HG02763 (cell line): ENCODE data around the gene SLC49A3.
A peak's percentile ranks its signal among the peaks of the same experiment; 100 is the strongest.
"Not testable (repeated sequence)": the region's sequence is repeated elsewhere in the genome, so short reads cannot be mapped to it uniquely, and the experiment has no call there.

Experiments
- ATAC-seq: cut with Tn5 transposase; IDR thresholded peaks from one replicate; pipeline ENCODE4 v1.9.1; 2021; ENCODE audit warnings: mild to moderate bottlenecking, moderate library complexity; ENCODE audit not compliant: unreplicated experiment

Gene SLC49A3

GRCh38 chr4:722169-722725 lies 33.3 kb upstream of the SLC49A3 start:
- no peak for ATAC-seq

DNA sequence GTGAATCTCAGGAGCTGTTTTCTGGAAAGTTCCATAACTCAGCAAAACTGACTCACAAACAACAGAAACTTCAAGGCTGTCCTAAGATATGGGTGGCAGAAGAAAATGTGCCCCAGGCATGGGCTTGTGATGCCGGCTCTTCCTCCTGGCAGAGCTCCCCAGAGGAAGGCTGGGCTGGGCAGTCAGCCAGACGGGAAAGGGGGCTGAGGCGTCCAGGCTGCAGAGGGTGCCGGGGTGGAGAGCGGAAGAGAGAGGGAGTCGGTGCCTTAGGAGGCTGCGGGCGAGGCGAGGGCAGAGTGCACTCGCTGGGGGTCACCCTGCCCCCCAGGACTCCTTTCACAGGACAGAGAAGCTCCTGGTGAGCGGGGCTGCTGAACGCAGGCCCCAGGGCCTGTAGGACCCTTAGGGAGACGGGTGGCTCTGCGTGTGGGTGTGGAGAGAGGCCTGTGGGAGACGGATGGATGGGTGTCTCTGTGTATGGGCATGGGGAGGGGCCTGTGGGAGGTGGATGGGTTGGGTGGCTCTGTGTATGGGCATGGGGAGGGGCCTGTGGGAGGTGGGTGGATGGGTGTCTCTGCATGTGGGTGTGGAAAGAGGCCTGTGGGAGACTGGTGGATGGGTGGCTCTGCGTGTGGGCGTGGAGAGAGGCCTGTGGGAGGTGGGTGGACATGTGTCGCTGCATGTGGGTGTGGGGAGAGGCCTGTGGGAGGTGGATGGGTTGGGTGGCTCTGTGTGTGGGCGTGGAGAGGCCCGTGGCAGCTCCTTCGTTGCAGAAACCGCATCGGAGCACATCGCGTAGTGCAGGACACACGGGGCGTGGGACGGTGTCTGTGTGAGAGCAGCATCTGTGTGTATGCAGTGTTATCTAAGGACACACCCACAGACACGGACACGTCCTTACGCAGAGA lies 32.6 kb upstream of the SLC49A3 start:
- ATAC-seq: no peak

DNA sequence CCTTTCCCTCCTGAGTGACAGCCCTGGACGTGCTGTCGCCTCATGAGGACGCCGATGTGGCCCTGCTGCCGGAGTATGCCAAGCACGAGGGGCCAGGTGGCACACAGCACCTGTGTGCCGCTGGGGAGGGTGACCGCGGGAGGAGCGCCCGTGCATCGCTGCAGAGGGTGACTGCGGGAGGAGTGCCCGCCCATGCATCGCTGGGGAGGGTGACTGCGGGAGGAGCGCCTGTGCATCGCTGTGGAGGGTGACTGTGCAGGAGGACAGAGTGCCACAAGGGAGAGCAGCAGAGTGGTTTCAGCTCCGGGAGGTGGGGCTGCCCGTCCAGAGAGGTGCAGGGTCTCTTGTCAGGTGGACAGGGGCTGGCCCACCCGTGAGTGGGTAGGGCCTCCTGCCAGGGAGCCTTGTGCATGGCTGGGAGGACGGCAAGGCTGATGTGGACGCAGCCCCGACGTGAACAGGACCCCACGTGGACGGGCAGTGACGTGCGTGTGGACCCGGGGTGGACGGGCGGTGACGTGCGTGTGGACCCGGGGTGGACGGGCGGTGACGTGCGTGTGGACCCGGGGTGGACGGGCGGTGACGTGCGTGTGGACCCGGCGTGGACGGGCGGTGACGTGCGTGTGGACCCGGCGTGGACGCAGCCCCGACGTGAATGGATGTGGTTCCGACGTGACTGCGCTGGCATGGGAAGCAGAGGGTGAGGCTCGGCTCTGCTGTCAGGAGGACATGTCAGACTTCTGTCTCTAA lies 31.3 kb upstream of the SLC49A3 start:
- ATAC-seq: no peak

DNA sequence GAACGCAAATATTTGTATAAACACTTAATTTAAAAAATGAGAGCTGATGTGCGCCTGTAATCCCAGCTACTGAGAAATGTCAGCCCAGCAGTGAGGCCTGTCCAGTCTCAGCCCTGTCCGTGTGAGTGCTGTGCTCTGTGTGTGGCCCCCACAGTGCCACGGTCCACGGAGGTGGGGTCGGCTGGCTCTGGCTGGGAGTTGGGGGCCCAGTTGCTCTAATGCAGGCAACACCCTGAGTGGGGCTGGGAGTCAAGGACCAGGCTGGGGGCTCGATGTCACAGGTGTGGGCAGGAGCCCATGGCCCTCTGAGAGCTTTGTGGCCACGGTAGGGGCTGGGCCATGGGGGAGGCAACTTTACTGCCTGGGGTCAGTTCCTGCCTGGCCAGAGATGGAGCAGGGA lies 29.5 kb upstream of the SLC49A3 start:
- no peak for ATAC-seq

GRCh38 chr4:717601-718320 lies 28.8 kb upstream of the SLC49A3 start:
- no peak for ATAC-seq

GRCh38 chr4:714087-714486 lies 25.1 kb upstream of the SLC49A3 start:
- no peak for ATAC-seq

- ATAC-seq: no peak
Measured at GRCh38 chr4:712916-713632, 24.1 kb upstream of the SLC49A3 start.

GRCh38 chr4:712093-712492 lies 23.1 kb upstream of the SLC49A3 start:
- ATAC-seq: no peak

DNA sequence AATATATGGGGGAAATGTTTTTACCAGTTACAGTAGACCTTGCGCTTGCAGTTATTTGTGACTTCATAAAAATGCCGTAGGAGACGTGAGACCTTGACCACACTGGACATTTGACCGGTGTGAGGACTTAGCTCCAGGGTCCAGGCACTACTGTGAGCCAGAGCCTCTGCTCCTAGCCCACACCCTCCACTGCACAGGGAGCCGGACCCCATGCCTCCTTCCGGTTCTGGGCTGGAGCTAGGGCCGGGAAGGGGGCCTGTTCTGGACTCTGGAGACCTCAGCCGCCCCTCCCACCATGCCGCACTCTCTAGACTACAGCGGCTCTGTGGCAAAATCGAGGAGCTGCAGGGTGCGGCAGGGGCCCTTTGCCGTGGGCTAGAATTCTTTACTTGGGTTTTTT lies 22.0 kb upstream of the SLC49A3 start:
- ATAC-seq: no peak

DNA sequence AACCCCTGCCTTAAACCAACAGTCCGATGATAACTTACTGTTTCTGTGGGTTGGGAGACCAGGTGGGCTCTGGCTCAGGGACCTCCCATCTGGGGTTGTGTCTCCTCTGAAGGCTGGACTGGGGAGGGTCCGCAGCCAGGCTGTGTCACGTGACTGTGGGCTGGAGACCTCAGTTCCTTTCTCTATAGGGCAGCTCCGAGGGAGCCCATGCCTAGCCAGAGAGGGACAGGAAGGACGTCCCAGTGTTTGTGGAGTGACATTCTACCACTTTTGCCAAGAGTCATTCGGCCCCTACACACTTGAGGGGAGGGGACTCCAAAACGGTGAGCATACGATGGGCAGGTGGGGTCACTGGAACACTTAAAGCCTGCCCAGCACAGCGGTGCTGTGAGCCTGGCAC lies 21.2 kb upstream of the SLC49A3 start:
- ATAC-seq: no peak

DNA sequence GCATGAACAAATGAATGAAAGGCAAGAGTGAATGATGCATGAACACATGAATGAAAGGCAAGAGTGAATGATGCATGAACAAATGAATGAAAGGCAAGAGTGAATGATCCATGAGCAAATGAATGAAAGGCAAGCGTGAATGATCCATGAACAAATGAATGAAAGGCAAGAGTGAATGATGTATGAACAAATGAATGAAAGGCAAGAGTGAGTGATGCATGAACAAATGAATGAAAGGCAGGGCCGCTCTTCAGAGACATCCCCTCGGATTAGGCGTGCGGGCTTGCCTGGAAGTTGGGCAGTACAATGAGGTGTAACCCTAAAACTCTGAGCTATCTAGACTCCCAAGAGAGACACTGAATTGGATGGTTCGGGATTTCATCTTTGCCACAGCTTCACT lies 20.4 kb upstream of the SLC49A3 start:
- no peak for ATAC-seq

DNA sequence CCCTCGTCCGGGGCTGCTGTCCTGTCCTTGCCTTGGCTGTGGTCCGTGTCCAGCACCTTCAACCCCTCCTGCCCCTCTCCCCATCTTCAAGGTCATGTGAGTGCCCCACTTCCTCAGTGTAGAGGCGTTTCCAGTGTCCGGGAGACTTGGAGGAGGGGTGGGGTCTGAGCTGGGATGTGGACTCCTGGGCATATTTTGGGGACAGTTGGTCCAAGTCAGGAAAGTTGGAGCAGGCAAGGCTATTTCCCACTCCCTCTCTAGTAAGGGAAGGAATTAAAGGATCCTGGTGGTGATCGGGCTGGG lies 19.6 kb upstream of the SLC49A3 start:
- no peak for ATAC-seq

GRCh38 chr4:707929-708630 lies 19.1 kb upstream of the SLC49A3 start:
- ATAC-seq: no peak

- no peak for ATAC-seq
Measured at GRCh38 chr4:706834-707598, 18.1 kb upstream of the SLC49A3 start.

DNA sequence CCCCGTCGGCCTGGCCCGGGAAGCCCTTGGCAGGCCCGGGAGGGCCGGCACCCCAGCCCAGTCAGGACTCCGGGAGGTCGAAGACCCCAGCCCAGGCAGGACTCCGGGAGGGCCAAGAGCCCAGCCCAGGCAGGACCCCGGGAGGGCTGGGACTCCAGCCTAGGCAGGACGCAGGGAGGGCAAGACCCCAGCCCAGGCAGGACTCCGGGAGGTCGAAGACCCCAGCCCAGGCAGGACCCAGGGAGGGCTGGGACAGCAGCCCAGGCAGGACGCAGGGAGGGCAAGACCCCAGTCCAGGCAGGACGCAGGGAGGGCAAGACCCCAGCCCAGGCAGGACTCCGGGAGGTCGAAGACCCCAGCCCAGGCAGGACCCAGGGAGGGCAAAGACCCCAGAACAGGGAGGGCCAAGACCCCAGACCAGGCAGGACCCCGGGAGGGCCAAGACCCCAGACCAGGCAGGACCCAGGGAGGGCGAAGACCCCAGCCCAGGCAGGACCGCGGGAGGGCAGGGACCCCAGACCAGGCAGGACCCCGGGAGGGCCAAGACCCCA lies 17.2 kb upstream of the SLC49A3 start:
- ATAC-seq: not testable (repeated sequence)

GRCh38 chr4:705278-706082 lies 16.5 kb upstream of the SLC49A3 start, which contains the start of gene PCGF3:
Gene PCGF3, plus strand, starts transcription at chr4:705832. Its CDS starts 27,849 bp downstream, at chr4:733681.
- peak; percentile 94 for ATAC-seq

GRCh38 chr4:704971-705277 lies 16.0 kb upstream of the SLC49A3 start:
- no peak for ATAC-seq

- ATAC-seq: no peak
Measured at GRCh38 chr4:704198-704891, 15.4 kb upstream of the SLC49A3 start.
